Esophagus squamous epithelium (tissue), 4 donors: Measurements from ENCODE around the gene THAP2.

ENCODE experiments used
- POLR2A ChIP-seq, 4 donors: fragments of 450-650 bp; IDR thresholded peaks; one replicate each; pipeline ENCODE4 v1.6.1; 2017; ENCODE audit warnings: antibody characterized with exemption in 4 of 4, mild to moderate bottlenecking in 4 of 4, moderate library complexity in 3 of 4
- TF ChIP-seq, protein P1 (sequence below), 6 experiments: fragments of 450-650 bp in 4 of 6; fragments of 200-600 bp in 2 of 6; sonication (generic) in 2 of 6; IDR thresholded peaks; one replicate each; pipeline ENCODE4 v1.5.1; 2016 to 2019; ENCODE audit warnings: antibody characterized with exemption in 6 of 6, mild to moderate bottlenecking in 4 of 6, moderate library complexity in 4 of 6

DNA sequence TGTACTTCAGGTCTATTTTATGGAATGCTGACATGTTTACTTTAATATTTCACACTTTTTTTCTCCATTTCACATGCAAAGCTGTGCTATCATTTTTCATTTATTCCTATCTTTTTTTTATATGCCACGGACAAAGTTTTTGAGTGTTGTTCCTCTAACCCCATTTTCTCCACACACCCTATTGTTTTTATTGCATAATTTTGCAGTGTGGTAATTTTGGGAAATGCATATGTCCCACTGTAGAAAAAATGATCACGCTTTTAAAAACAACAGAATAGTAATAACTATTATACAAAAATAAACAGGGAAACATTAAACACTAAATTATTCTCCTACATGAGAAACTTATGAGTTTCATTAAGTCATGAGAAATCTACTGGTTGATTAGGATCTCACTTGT lies 14.7 kb upstream of the THAP2 start:
- TF ChIP-seq, protein P1, sequence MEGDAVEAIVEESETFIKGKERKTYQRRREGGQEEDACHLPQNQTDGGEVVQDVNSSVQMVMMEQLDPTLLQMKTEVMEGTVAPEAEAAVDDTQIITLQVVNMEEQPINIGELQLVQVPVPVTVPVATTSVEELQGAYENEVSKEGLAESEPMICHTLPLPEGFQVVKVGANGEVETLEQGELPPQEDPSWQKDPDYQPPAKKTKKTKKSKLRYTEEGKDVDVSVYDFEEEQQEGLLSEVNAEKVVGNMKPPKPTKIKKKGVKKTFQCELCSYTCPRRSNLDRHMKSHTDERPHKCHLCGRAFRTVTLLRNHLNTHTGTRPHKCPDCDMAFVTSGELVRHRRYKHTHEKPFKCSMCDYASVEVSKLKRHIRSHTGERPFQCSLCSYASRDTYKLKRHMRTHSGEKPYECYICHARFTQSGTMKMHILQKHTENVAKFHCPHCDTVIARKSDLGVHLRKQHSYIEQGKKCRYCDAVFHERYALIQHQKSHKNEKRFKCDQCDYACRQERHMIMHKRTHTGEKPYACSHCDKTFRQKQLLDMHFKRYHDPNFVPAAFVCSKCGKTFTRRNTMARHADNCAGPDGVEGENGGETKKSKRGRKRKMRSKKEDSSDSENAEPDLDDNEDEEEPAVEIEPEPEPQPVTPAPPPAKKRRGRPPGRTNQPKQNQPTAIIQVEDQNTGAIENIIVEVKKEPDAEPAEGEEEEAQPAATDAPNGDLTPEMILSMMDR (IDR thresholded peaks at IDR 0.05): no peak
- TF ChIP-seq POLR2A (IDR thresholded peaks at IDR 0.05): no peak
